Activated CD4-positive, alpha-beta T cell treated with anti-CD3 and anti-CD28 coated beads, Interleukin-2, Interleukin-6, amounts not matched to agents 100 ng/mL and 50 ng/mL, durations not matched to agents 16 hours and 8 hours (primary cell): ENCODE data around the gene C9orf72.
A peak's percentile ranks its signal among the peaks of the same experiment; 100 is the strongest.
"Not testable (repeated sequence)": the region's sequence is repeated elsewhere in the genome, so short reads cannot be mapped to it uniquely, and the experiment has no call there.

Experiments used
- DNase-seq: peaks from one replicate; pipeline ENCODE4 v3.0.0-alpha.2; 2020

The C9orf72 gene

DNA sequence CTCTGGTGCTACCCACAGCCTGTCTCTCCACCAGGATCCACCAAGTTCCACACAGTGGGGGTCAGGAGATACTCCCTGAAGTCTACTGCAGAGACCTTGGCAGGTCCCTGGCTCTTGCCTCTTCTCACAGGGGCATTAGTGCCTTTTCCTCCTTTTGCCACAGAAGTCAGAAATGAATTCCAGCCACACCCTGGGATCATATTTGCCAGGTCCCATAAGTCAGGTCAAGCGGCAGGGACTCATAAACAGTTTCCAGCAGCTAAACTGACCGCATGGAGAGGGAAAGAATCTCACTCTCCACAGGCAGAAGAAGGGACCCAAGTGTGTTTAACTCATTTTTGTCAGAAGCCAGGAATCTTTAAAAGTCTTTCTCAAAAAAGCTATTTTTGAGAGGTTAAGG lies 62.5 kb downstream of the C9orf72 start:
- no peak for DNase-seq

DNA sequence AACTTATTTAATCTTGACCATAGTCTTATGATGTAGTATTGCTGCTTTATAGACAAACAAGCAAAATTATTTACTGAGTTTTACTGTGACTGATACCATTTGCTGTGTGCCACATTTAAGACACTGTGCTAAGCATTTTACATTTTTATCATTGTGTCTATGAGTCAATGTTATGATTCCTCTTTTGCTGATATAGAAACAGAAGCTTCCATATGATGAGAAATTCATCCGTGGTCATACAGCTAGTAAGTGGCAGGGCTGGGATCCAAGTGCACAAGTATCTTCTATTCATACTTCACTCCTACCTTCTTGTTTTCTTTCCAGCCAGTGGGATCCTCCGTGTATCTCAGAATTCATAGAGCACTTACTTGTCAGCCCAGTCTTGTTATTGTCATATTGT lies 66.3 kb downstream of the C9orf72 start:
- DNase-seq, result no peak

DNA sequence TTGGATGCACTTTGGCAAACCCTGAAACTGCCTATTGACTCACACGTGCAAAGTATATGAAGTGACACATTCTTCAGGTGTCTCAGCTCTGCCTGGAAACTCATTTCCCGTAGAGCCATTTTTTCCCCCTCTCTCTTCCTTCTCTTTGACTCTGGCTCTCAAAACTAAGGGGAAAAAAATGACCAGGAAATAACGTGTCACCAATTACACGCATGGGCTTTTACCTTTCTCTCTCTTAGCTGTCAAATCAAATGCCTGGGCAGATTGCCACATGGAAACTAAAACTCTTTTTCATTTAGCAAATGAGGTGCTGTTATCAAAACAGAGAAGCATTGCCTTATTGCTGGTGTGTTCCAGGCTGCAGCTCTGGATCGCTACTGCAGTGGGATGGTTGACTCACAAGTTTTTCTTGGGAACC lies 67.5 kb downstream of the C9orf72 start:
- DNase-seq, result peak; percentile 16

DNA sequence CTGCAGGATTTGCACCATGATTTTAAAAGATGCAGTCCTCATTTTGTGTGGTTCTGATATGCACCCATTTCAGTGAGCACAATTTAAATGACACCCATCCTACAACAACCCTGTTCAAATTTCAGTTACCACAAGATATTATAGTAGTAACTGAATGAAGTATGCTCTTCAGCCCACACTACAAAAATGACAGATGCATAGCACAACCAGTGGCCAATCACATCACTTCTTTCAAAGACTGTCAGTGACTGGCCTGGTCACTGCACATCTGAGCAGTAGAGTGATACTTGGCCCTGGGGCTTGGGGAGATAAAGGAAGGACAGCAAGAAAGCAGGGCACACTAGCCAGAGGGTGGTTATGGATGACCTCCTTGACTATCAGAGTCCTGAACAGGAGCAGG lies 69.0 kb downstream of the C9orf72 start:
- peak; percentile 12 for DNase-seq

DNA sequence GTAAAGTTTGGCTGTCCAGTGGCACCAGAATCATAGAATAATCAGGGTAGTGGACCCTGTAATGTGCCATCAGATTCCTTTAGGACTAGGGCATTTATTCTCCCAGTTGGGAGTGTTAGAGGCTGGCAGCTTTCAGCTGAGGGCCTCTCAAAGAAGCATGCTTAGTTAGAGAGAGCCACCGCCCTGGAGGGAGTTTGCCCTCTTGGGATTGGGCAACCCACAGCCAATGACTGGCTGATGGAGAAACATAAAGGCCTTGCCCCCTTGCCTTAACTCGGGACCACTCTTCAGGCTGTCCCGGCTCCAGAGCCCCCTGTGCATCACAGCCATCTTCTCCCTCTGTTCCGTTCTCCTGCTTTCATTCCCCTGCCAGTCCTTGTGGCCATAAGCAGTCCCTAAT lies 69.7 kb downstream of the C9orf72 start:
- no peak for DNase-seq

DNA sequence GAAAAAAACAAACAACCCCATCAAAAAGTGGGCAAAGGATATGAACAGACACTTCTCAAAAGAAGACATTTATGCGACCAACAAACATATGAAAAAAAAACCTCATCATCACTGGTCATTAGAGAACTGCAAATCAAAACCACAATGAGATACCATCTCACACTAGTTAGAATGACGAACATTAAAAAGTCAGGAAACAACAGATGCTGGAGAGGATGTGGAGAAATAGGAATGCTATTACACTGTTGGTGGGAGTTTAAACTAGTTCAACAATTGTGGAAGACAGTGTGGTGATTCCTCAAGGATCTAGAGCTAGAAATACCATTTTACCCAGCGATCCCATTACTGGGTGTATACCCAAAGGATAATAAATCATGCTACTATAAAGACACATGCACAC lies 72.4 kb downstream of the C9orf72 start:
- not testable (repeated sequence) for DNase-seq

DNA sequence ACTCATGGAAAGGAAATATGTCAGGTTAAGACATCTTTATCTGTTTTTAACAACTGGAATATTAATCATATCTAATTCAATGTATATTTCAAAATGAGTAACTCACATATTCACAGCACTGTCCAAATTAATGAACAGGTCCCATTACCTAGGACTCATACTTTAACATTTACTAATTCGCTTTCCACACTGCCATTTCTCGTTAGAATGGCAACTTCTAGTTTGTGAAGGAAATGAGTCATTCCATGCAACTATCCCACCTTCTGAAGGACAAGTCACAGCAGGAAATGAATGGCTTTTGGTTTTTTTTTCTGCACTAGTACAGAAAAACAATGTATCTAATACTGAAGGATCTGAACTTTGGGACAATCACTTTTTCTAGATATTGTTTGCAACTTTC lies 73.8 kb downstream of the C9orf72 start:
- peak; percentile 73 for DNase-seq

DNA sequence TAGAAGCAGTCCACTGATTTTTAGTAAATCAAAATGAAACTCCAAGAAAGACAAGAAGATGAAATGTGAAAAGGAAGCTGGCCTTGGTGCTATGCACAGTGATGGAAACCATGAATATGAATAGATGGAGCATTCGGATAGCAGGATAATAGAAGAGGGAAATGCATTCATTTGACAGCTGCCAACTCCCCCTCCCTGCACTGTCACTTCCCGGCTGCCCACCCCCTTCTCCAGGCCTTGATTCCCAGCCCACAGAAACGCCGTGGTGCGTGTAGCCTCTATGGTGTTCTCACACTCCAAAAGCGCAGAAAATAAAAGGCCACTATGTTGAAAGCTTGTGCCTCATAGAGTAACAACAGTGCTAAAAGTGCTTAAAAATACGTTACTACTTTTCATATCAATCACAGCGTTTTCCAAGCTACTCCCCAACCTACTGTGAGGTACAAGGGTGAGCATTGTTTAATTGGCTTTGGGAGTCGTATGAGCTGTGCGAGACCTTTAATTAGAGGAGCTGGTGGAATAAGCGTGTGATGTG lies 75.3 kb downstream of the C9orf72 start:
- no peak for DNase-seq
